CD8-positive, alpha-beta memory T cell (primary cell): ENCODE data around the gene TMEM143. TPM values are rescaled to one million over a fixed set of nuclear protein-coding genes. Genes with fewer than 3 reads are reported as not detected.
"Not testable (repeated sequence)": the region's sequence is repeated elsewhere in the genome, so short reads cannot be mapped to it uniquely, and the experiment has no call there.

ENCODE experiments used
- CTCF ChIA-PET: fragments of 350-600 bp; sonication (Branson Sonifier 250); formaldehyde crosslinking; loops from one replicate; lab custom pipeline; 2021; ENCODE audit warnings: antibody characterized with exemption; lab: Charles Lee
- POLR2A ChIA-PET: fragments of 350-600 bp; sonication (Branson Sonifier 250); formaldehyde crosslinking; loops from one replicate; lab custom pipeline; 2021; ENCODE audit warnings: antibody characterized with exemption; lab: Charles Lee
- DNase-seq, 5 donors: peaks; one replicate each; pipeline versions ENCODE4 v3.0.0 to v3.0.0-alpha.2; 2020 to 2022; ENCODE audit warnings: mixed read lengths in 1 of 5
- H3K27ac ChIP-seq: one replicate; pipeline ENCODE4 v1.7.0; 2013; ENCODE audit warnings: low read depth, mild to moderate bottlenecking, low read length, moderate library complexity
- H3K27me3 ChIP-seq: 2 replicates; pipeline ENCODE4 v1.7.0; 2013; ENCODE audit warnings: low read length, mild to moderate bottlenecking; ENCODE audit not compliant: insufficient read depth, poor library complexity, severe bottlenecking
- H3K36me3 ChIP-seq: 2 replicates; pipeline ENCODE4 v1.7.0; 2013; ENCODE audit warnings: mild to moderate bottlenecking, low read length, moderate library complexity; ENCODE audit not compliant: insufficient read depth
- H3K4me1 ChIP-seq: 2 replicates; pipeline ENCODE4 v1.7.0; 2013; ENCODE audit warnings: mild to moderate bottlenecking, low read length, moderate library complexity; ENCODE audit not compliant: insufficient read depth
- H3K4me3 ChIP-seq: 2 replicates; pipeline ENCODE4 v1.7.0; 2013; ENCODE audit warnings: mild to moderate bottlenecking, low read length
- H3K9me3 ChIP-seq: 2 replicates; pipeline ENCODE4 v1.7.0; 2013; ENCODE audit warnings: mild to moderate bottlenecking, low read length
- H3K27ac Mint-ChIP-seq, 8 donors: one replicate each; pipeline ENCODE4 v1.8.0; 2020 to 2021; ENCODE audit warnings: mixed read lengths in 8 of 8, mild to moderate bottlenecking in 6 of 8, inconsistent platforms in 3 of 8, moderate library complexity in 3 of 8
- H3K27me3 Mint-ChIP-seq, 2 donors: one replicate each; pipeline ENCODE4 v1.8.0; 2020 to 2021; ENCODE audit warnings: mixed read lengths in 2 of 2, mild to moderate bottlenecking in 1 of 2, moderate library complexity in 1 of 2
- H3K36me3 Mint-ChIP-seq, 3 donors: one replicate each; pipeline ENCODE4 v1.8.0; 2020 to 2021; ENCODE audit warnings: mixed read lengths in 3 of 3, inconsistent platforms in 1 of 3, mild to moderate bottlenecking in 1 of 3
- H3K4me1 Mint-ChIP-seq, 3 donors: one replicate each; pipeline ENCODE4 v1.8.0; 2020 to 2021; ENCODE audit warnings: mixed read lengths in 3 of 3, inconsistent platforms in 1 of 3, mild to moderate bottlenecking in 1 of 3
- H3K4me3 Mint-ChIP-seq, 7 donors: one replicate each; pipeline ENCODE4 v1.8.0; 2020 to 2021; ENCODE audit warnings: mixed read lengths in 7 of 7, mild to moderate bottlenecking in 6 of 7, moderate library complexity in 4 of 7, inconsistent platforms in 2 of 7
- H3K9me3 Mint-ChIP-seq, 5 donors: one replicate each; pipeline ENCODE4 v1.8.0; 2020 to 2022; ENCODE audit warnings: mixed read lengths in 5 of 5, mild to moderate bottlenecking in 3 of 5, moderate library complexity in 2 of 5, inconsistent platforms in 1 of 5
- polyA plus RNA-seq: library from polyadenylated mRNA; unstranded; fragments of 300-500 nt; fragmentation: Illumina TruSeq; gene quantifications from one replicate; pipeline ENCODE4 v1.2.3, GENCODE V29; 2021
- total RNA-seq, 2 experiments: library from RNA; stranded (reverse); gene quantifications; one replicate each; pipeline ENCODE4 v1.2.3, GENCODE V29; 2021

TMEM143 gene
- total and polyA plus RNA-seq, 3 experiments from 2014 or later: 9.2 to 15.8 (median 11.4) TPM

DNA sequence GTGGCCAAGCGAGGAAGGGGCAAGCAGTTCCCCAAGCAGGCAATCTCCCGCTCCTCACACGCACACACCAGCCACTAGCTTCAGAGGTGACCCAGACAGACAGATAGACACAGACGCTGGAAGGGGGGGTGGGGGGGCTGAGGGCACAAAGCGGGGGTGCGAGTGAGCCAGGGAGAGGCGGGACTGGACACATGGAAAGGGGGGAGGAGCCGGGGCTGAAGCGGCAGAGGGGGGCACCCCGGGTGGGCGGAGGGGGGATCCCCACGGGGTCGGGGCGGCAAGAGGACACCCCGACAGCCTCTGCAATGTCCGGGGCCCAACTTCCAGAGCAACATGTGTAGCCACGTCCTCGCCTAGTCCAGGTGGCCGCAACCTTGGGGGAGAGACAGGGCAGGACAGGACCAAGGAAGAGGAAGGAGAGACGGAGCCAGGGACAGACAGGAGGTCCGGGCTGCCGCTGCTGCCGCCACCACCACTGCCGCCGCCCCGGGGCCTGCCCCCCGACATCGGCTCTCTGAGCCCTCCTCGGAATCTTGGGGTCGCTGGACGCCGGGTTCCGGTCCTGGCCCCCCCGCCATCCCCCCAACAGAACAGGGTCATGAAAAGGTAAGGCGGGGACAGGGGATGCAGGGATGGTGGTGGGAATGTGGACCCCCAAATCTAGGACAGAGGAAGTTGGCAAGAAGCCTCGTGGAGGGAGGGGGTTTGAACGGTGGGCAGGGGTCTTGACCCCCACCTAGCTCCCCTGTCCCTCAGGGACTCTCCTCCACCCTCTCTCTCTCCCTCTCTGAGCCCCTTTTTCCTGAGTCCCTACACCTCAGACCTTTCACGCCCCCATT is 30.8 kb upstream of the TMEM143 start:
- no peak overlapping the region for H3K27ac ChIP-seq
- ChIA-PET CTCF (interaction anchor here (0.7 to 1.5 kb wide), 2 partner anchors 190 to 1814 kb away, joined by 3 to 4 read pairs; no protein-coding TSS in a partner anchor), POLR2A (interaction anchor here (0.6 to 0.8 kb wide), 2 partner anchors 16 to 61 kb away, joined by 3 to 5 read pairs; partner anchors contain the start of gene KCNJ14)
- peaks cover 0 to 8% (median 0%) of the 10 kb centered on the region in 3 donors for H3K36me3 Mint-ChIP-seq
- no peaks in the 10 kb centered on the region for H3K9me3 ChIP-seq
- peaks cover 29% of the 10 kb centered on the region for H3K27me3 ChIP-seq
- peak overlapping the region; percentile 33 to 90 (median 63) for H3K4me3 Mint-ChIP-seq
- peaks cover 28 to 33% of the 10 kb centered on the region in 2 donors for H3K27me3 Mint-ChIP-seq
- H3K4me1 Mint-ChIP-seq: peaks cover 32 to 64% (median 35%) of the 10 kb centered on the region in 3 donors
- peaks cover 0 to 2% (median 0%) of the 10 kb centered on the region in 5 donors for H3K9me3 Mint-ChIP-seq
- H3K4me3 ChIP-seq: no peak overlapping the region
- H3K27ac Mint-ChIP-seq: peak overlapping the region in 4 of 8 donors; percentile 23 to 80 (median 59)
- H3K36me3 ChIP-seq: no peaks in the 10 kb centered on the region
- H3K4me1 ChIP-seq: peaks cover 50% of the 10 kb centered on the region
- DNase-seq: no peak

GRCh38 chr19:48393559-48394330 is 30.0 kb upstream of the TMEM143 start, which contains the start of gene GRIN2D:
Gene GRIN2D (plus strand): TSS chr19:48393668. CDS start chr19:48398393, 4,725 bp downstream.
- ChIA-PET CTCF (interaction anchor here (1.5 kb wide), 1 partner anchor 191 kb away, joined by 3 read pairs; no protein-coding TSS in a partner anchor), POLR2A (interaction anchor here (0.6 kb wide), 1 partner anchor 17 kb away, joined by 3 read pairs; no protein-coding TSS in a partner anchor)
- H3K27ac Mint-ChIP-seq: peak within 1 kb of the TSS in 6 of 8 donors; percentile 33 to 80 (median 60)
- no peaks in the 10 kb centered on the region for H3K9me3 ChIP-seq
- H3K4me3 ChIP-seq: no peak within 1 kb of the TSS
- peak in 3 of 5 donors; percentile 16 to 59 (median 38) for DNase-seq
- H3K27me3 ChIP-seq: peaks cover 29% of the 10 kb centered on the region
- H3K36me3 ChIP-seq: no peaks in the 10 kb centered on the region
- H3K36me3 Mint-ChIP-seq: peaks cover 0 to 14% (median 0%) of the 10 kb centered on the region in 3 donors
- peaks cover 28 to 31% of the 10 kb centered on the region in 2 donors for H3K27me3 Mint-ChIP-seq
- peaks cover 50% of the 10 kb centered on the region for H3K4me1 ChIP-seq
- peaks cover 32 to 65% (median 38%) of the 10 kb centered on the region in 3 donors for H3K4me1 Mint-ChIP-seq
- H3K27ac ChIP-seq: no peak within 1 kb of the TSS
- peak within 1 kb of the TSS; percentile 41 to 90 (median 66) for H3K4me3 Mint-ChIP-seq
- H3K9me3 Mint-ChIP-seq: peaks cover 0 to 2% (median 0%) of the 10 kb centered on the region in 5 donors

GRCh38 chr19:48392860-48393558 is 29.3 kb upstream of the TMEM143 start:
- peaks cover 0 to 2% (median 0%) of the 10 kb centered on the region in 5 donors for H3K9me3 Mint-ChIP-seq
- CTCF ChIA-PET: interaction anchor here (1.5 kb wide), 1 partner anchor 191 kb away, joined by 3 read pairs; no protein-coding TSS in a partner anchor
- no peak for DNase-seq
- H3K27ac Mint-ChIP-seq: peak overlapping the region in 2 of 8 donors; percentile 24 to 72
- Histone ChIP-seq H3K9me3 (no peaks in the 10 kb centered on the region), H3K27ac (no peak overlapping the region), H3K4me1 (peaks cover 48% of the 10 kb centered on the region), H3K4me3 (no peak overlapping the region), H3K36me3 (peaks cover 5% of the 10 kb centered on the region), H3K27me3 (peaks cover 29% of the 10 kb centered on the region)
- H3K4me3 Mint-ChIP-seq: peak overlapping the region in 5 of 7 donors; percentile 29 to 84 (median 66)
- H3K36me3 Mint-ChIP-seq: peaks cover 0 to 22% (median 4%) of the 10 kb centered on the region in 3 donors
- peaks cover 35 to 66% (median 41%) of the 10 kb centered on the region in 3 donors for H3K4me1 Mint-ChIP-seq
- H3K27me3 Mint-ChIP-seq: peaks cover 28 to 31% of the 10 kb centered on the region in 2 donors
- POLR2A ChIA-PET: no interaction called here

DNA sequence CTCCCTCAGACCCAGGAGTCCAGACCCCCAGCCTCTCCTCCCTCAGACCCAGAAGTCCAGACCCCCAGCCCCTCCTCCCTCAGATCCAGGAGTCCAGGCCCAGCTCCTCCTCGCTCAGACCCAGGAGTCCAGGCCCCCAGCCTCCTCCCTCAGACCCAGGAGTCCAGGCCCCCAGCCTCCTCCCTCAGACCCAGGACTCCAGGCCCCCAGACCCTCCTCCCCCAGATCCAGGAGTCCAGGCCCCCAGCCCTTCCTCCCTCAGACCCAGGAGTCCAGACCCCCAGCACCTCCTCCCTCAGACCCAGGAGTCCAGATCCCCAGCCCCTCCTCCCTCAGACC is 28.2 kb upstream of the TMEM143 start:
- Histone ChIP-seq H3K36me3 (peaks cover 15% of the 10 kb centered on the region), H3K4me1 (peaks cover 38% of the 10 kb centered on the region), H3K27ac (peak overlapping the region; percentile 88), H3K27me3 (peaks cover 29% of the 10 kb centered on the region)
- not testable (repeated sequence) for H3K4me3 ChIP-seq, H3K9me3 Mint-ChIP-seq, DNase-seq, H3K9me3 ChIP-seq
- CTCF ChIA-PET: interaction anchor here (0.6 to 2.4 kb wide), 20 partner anchors 8 to 225 kb away, joined by 3 to 21 read pairs (median 4); partner anchors contain the start of genes SYNGR4 and TMEM143
- H3K4me1 Mint-ChIP-seq: peaks cover 26 to 56% (median 32%) of the 10 kb centered on the region in 3 donors
- peak overlapping the region in 6 of 7 donors; percentile 91 to 98 (median 92) for H3K4me3 Mint-ChIP-seq
- peaks cover 0 to 31% (median 5%) of the 10 kb centered on the region in 3 donors for H3K36me3 Mint-ChIP-seq
- H3K27me3 Mint-ChIP-seq: peaks cover 22 to 25% of the 10 kb centered on the region in 2 donors
- POLR2A ChIA-PET: interaction anchor here (1.0 to 1.2 kb wide), 3 partner anchors 23 to 70 kb away, joined by 3 to 8 read pairs (median 4); partner anchors contain the start of genes SYNGR4 and TMEM143
- H3K27ac Mint-ChIP-seq: peak overlapping the region in 4 of 8 donors; percentile 29 to 92 (median 84)

DNA sequence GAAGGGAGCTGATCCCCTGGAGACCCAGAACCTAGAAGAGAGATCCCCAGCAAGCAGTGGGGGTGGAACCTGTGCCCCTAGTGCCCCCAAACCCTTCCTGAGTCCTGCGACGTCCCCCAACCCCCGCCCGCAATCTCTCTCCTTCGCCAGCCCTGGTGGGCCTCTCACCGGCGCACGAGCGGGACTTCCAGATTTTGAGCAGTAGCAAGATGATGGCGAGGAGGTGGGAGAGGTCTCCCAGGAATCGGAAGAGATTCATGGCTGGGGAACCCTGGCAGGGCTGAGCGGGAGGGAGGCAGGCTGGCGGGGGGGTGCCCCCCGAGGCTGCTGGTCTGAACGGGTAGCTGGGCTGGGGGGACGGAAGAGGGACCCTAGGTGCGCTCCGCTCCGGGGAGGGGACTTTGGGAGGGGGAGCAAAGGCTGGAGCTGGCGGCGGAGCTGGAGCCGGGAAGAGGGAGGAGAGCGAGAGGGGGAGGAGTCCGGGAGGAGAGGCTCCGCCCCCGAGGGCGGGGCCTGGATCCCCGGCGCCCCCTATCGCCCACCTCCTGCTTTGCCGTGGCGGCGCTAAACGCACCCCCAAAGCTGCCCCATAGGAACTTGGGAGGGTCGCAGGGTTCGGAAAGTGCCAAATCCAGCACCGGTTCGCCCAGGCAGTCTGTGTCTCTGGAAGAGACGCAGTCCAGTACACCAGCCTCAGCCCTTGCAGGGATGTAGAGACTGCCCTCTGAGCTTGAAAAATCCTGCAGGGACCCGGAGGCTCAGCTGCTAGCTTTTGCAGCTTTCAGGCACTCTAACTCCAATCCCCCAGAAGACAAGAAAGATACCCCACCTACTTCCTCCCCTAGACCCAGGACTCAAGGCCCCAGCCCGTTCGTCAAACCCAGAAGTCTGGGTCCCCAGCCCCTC is 27.6 kb upstream of the TMEM143 start, which contains the start of gene KDELR1:
Gene KDELR1, minus strand, starts transcription at position 452 of the 906 bp plus-strand sequence. Its CDS starts 193 bp downstream, at position 259.
- Histone ChIP-seq H3K4me3 (peak within 1 kb of the TSS; percentile 93), H3K9me3 (no peaks in the 10 kb centered on the region), H3K36me3 (peaks cover 16% of the 10 kb centered on the region), H3K4me1 (peaks cover 34% of the 10 kb centered on the region), H3K27ac (peak within 1 kb of the TSS; percentile 88), H3K27me3 (peaks cover 26% of the 10 kb centered on the region)
- Mint-ChIP-seq H3K4me1 (peaks cover 26 to 56% (median 32%) of the 10 kb centered on the region in 3 donors), H3K36me3 (peaks cover 0 to 34% (median 6%) of the 10 kb centered on the region in 3 donors), H3K27ac (peak within 1 kb of the TSS; percentile 82 to 97 (median 94)), H3K9me3 (peaks cover 0 to 2% (median 0%) of the 10 kb centered on the region in 5 donors), H3K4me3 (peak within 1 kb of the TSS; percentile 91 to 98 (median 92)), H3K27me3 (peaks cover 22 to 24% of the 10 kb centered on the region in 2 donors)
- ChIA-PET CTCF (interaction anchor here (0.6 to 2.4 kb wide), 25 partner anchors 8 to 226 kb away, joined by 3 to 21 read pairs (median 4); partner anchors contain the start of genes SYNGR4 and TMEM143), POLR2A (interaction anchor here (0.7 to 1.2 kb wide), 4 partner anchors 23 to 70 kb away, joined by 3 to 8 read pairs (median 4); partner anchors contain the start of genes SYNGR4 and TMEM143)
- DNase-seq: peak; percentile 64 to 80 (median 71)
